HG02610 (cell line): Measurements from ENCODE around the gene GDF15.
"Not testable (repeated sequence)": the region's sequence is repeated elsewhere in the genome, so short reads cannot be mapped to it uniquely, and the experiment has no call there.

Experiments used
- ATAC-seq: cut with Tn5 transposase; IDR thresholded peaks from one replicate; pipeline ENCODE4 v1.9.1; 2021; ENCODE audit warnings: mild to moderate bottlenecking, moderate library complexity; ENCODE audit not compliant: unreplicated experiment

Gene GDF15

DNA sequence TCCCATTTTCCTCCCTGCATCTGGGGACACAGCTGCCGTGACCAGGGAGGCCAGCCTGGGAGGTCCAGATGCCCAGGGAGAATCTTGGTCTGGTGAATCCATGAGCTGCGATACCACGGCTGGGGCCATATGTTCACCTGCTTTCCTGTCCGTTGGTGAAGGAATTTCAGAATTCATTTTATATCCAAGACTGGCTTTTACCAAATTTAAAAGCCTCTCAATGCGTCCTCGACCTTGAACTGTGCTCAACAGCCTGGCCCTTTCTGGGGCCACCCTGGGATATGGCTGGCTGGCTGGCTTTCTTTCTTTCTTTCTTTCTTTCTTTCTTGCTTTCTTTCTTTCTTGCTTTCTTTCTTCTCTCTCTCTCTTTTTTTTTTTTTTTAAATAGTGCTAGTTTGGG lies 22.2 kb upstream of the GDF15 start:
- ATAC-seq, result no peak

DNA sequence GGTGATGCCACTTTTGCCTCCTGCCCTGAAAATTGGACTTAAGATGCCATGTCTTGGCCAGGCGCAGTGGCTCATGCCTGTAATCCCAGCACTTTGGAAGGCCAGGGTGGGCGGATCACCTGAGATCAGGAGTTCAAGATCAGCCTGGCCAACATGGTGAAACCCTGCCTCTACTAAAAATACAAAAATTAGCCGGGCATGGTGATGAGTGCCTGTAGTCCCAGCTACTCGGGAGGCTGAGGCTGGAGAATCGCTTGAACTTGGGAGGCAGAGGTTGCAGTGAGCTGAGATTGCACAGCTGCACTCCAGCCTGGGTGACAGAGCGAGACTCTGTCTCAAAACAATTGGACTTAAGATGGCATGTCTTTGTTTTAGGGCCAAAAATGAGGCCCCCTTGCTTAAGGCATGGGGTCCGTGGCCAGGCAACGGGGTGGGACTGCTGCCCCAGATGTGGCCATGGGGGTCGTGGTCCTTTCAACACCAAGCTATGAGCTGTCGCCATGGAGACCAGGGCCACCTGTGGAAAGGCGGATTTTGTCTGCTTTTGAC lies 21.6 kb upstream of the GDF15 start:
- not testable (repeated sequence) for ATAC-seq

- no peak for ATAC-seq
These were observed 21.0 kb upstream of the GDF15 start for GRCh38 chr19:18364826-18365528.

GRCh38 chr19:18366021-18366435 lies 19.9 kb upstream of the GDF15 start:
- ATAC-seq, result no peak

DNA sequence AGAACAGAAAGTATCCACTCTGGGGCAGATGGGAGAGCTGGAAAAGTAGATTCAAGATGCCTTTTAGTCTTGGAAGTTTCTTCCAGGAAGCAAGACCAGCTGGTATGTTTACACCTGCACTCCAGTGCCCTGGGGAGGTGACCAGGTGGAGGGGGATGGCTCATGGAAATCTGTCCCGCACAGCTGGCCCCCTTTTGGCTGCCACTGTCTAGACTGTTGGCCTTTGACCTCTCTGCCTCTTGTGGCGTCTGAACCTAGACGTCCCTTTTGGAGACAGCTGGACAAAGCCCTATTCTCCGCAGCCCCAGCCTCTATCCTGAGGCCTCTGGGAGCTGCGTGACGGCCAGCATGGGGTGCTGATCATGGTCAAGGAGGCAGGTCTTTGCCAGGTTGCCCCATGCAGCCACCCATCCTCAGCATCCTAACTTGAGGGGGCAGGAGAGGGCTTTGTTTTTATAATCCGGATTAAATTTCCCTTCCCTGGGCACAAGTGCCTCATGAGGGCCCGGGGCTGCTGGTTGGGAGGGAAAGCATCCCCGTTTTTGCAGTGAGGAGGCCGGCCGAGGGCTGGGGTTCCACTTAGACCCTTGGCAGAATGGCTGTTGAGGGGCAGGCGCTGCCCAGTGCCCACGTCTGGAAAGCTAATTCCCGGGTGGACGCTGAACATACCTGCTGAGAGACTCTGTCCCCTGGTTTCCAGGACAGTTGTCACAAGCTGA lies 17.3 kb upstream of the GDF15 start:
- ATAC-seq, result no peak

DNA sequence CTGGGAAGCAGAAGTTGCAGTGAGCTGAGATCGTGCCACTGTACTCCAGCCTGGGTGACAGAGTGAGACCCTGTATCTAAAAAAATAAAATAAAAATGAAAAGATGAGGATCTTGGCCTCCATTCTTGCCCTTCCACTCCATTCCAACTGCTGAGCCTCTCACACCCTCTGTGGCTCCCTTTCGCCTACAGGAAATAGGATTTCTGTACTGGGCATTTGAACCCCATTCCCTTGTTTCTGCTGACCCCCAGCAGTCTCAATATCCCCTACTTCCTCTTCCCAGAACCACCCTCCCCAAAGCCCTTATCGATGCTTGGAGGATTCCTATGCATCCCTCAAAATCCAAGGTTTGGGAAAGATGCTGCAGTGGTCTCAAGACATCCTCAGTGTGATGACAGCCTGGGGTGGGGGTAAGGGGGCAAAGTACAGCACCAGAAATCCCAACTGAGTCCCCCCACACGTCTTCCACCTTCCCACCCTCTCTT lies 12.5 kb upstream of the GDF15 start:
- no peak for ATAC-seq

DNA sequence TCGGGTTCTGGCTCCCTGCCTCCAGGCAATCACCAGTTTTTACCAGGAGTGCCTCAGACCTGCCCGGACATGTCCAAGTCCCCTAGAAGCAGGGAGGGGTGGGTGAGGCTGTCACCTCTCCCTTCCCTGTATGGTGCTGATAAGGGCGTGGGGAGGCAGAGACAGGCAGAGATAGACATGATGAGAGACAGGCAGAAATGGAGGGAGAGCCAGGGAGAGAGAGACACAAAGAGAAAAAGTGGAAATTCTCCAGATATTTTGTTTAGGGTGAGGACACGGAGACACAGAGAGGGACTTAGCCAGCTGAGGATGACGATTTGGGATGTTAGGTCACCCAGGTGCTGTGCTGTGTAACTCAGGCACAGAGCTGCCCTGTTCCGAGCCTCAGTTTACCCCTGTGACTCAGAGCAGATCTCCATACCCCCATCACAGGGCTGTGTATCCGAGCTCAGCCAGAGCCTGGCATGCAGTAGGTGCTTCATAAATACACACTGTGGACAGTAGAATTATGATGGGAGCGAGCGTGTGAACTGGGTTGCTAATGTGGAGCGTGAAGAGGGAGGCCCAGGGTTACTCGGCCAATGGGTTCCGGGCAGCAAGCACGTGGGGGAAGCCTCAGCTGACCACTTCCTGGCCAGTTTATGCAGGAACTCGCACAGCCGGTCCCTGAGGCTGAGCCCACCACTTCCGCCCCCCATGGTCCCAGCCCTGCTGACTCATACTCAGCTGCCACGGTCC lies 11.9 kb upstream of the GDF15 start:
- ATAC-seq, result peak; percentile 83

DNA sequence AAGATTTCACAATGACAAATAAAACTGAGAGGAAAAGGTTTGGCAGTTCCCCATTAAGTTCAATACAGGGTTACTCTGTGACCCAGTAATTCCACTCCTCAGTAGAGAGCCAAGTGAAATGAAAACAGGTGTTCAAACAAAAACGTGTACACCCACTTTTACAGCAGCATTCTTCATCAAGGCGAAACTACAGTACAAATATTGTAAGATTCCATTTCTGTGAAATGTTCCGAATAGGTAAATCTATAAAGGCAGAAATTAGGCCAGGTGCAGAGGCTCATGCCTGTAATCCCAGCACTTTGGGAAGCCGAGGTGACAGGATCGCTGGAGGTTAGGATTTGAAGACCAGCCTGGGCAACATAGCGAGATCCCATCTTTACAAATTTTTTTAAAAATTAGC lies 8.9 kb upstream of the GDF15 start:
- no peak for ATAC-seq

DNA sequence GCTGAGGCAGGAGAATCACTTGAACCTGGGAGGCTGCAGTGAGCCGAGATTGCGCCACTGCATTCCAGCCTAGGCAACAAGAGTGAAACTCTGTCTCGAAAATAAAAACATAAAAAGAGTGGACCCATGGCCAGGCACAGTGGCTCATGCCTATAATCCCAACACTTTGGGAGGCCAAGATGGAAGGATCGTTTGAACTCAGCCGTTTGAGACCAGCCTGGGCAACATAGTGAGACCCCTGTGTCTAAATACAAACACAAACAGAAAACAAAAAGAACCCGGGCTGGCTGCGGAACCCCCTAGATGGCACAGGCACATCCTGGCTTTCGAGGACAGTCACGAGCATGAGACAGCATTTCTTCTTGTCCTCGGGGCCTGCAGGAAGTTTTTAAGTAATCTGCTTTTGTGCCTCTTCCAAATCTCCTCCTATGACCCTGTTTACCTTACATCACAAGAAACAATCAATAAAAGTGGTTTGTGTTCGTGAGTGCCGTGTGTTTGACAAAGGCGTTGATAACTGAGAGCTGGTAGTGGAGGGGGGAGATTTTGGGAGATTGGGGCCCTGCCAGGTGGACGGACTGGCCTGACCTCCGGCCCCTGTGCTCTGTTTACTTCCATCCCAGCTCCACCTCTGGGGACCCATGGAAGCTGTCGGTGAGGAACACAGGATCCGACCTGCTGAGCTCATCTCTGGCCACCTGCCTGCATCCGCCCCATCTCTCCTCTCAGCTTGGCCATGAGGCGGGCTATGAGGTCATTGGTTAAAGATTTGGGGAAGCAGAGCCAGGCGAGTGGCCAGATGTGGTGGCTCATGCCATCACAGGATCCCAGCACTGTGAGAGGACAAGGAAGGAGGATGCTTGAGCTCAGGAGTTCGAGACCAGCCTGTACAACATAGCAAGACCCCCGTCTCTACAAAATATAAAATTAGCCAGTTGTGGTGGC lies 5.9 kb upstream of the GDF15 start:
- no peak for ATAC-seq

GRCh38 chr19:18380843-18381242 lies 5.1 kb upstream of the GDF15 start:
- no peak for ATAC-seq

DNA sequence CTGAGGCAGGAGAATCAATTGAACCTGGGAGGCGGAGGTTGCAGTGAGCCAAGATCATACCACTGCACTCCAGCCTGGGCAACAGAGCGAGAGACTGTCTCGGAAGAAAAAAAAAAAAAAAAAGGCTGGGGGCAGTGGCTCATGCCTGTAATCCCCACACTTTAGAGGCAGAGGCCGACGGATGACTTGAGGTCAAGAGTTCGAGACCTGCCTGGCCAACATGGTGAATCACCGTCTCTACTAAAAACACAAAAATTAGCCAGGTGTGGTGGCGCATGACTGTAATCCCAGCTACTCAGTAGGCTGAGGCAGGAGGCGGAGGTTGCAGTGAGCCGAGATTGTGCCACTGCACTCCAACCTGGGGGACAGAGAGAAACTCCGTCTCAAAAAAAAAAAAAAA lies 2.3 kb upstream of the GDF15 start:
- ATAC-seq, result not testable (repeated sequence)

GRCh38 chr19:18384775-18385174 lies 1.2 kb upstream of the GDF15 start:
- no peak for ATAC-seq

- no peak for ATAC-seq
These were observed 641 bp upstream of the GDF15 start for GRCh38 chr19:18385359-18385674.

GRCh38 chr19:18386543-18387271 lies 749 bp downstream of the GDF15 start:
- no peak for ATAC-seq

DNA sequence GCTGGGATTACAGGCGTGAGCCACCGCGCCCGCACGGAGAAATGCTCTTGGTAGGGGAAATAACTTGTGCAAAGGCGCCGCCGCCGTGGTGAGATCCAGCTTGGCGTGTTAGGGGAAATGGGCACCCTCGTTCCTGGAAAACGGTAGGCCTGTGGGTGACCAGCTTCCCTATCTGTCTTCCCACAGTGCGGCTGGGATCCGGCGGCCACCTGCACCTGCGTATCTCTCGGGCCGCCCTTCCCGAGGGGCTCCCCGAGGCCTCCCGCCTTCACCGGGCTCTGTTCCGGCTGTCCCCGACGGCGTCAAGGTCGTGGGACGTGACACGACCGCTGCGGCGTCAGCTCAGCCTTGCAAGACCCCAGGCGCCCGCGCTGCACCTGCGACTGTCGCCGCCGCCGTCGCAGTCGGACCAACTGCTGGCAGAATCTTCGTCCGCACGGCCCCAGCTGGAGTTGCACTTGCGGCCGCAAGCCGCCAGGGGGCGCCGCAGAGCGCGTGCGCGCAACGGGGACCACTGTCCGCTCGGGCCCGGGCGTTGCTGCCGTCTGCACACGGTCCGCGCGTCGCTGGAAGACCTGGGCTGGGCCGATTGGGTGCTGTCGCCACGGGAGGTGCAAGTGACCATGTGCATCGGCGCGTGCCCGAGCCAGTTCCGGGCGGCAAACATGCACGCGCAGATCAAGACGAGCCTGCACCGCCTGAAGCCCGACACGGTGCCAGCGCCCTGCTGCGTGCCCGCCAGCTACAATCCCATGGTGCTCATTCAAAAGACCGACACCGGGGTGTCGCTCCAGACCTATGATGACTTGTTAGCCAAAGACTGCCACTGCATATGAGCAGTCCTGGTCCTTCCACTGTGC lies 2.4 kb downstream of the GDF15 start:
- ATAC-seq, result peak; percentile 53

DNA sequence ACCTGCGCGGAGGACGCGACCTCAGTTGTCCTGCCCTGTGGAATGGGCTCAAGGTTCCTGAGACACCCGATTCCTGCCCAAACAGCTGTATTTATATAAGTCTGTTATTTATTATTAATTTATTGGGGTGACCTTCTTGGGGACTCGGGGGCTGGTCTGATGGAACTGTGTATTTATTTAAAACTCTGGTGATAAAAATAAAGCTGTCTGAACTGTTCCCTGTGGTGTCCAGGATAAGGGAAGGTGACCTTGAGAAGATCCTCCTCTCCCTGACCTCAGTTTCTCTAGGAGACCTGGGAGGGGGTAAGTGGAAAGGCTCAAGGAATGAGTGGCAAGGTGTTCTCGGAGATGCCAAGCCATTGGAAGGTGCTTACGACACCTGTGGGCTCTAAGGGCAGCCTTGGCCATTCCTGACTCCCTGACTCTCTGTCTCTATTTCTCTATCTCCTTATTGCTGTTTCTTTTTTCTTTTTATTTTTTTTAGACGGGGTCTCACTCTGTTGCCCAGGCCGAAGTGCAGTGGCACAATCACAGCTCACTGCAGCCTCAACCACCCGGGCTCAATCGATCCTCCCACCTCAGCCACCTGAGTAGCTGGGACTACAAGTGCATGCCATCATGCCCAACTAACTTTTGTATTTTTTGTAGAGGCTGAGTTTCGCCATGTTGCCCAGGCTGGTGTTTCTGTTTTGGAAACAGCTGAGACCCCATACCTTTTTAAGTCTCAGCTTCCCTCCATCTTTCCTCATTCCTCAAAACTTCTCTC lies 3.2 kb downstream of the GDF15 start:
- ATAC-seq, result no peak

DNA sequence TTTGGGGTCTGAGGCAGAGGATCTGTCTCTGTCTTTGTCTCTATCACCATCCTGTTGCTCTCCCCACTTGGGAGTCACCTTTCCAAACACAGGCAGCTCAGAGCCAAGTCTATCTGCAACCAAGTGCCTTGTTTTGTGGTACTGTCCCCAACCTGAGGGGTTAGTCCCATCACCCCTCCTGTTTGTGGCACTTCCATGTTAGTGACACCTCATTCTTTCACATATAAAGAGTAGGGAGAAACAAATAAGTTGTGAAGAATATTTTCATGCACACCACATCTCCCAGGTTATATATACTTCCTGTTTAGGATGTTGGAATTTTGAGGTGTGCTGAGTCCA lies 3.7 kb downstream of the GDF15 start:
- ATAC-seq, result no peak
